Measurements from ENCODE around the gene MYADM. TPM values are rescaled to one million over a fixed set of nuclear protein-coding genes. Genes with fewer than 3 reads are reported as not detected.

Gene MYADM
- total RNA-seq, 1 experiment from 2014 or later = 78.6 TPM

DNA sequence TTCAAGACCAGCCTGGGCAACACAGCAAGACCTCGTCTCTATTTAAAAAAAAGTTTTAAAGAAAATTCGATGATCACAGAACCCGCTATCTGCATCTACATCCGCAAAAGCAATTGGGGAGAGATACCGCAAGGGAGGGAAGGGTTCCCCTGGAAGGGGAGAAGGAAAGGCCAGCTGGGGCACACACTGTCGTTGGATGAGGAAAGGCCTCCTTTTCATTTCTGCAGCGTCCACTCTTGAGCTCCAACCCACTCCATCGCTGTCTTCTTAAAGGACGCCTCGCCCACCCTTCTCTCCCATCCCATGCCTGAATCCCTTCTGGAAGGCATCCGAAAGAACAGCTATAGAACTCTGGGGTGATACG is 11.1 kb downstream of the MYADM start:
- H3K4me3 Mint-ChIP-seq = no peak overlapping the region

More for the DNA sequence above, 11.1 kb downstream of the MYADM start:
- CTCF ChIA-PET = interaction anchor here (0.6 to 2.0 kb wide), 10 partner anchors 11 to 151 kb away, joined by 3 to 24 read pairs (median 7); partner anchors contain the start of gene MYADM
- POLR2A ChIA-PET = interaction anchor here (0.6 to 1.6 kb wide), 6 partner anchors 11 to 102 kb away, joined by 3 to 31 read pairs (median 5); partner anchors contain the start of gene MYADM
- no peak for ATAC-seq
- peaks cover 7% of the 10 kb centered on the region for H3K27me3 Mint-ChIP-seq (ENCODE audit: low read depth)
- peak overlapping the region; percentile 81 for H3K27ac Mint-ChIP-seq
- no peak for DNase-seq (ENCODE audit: low spot score)
- H3K9me3 Mint-ChIP-seq = no peaks in the 10 kb centered on the region
- TF ChIP-seq E2F5 (CRISPR knock-in tag; IDR thresholded peaks at IDR 0.05) = no peak
- TF ChIP-seq, protein P1, sequence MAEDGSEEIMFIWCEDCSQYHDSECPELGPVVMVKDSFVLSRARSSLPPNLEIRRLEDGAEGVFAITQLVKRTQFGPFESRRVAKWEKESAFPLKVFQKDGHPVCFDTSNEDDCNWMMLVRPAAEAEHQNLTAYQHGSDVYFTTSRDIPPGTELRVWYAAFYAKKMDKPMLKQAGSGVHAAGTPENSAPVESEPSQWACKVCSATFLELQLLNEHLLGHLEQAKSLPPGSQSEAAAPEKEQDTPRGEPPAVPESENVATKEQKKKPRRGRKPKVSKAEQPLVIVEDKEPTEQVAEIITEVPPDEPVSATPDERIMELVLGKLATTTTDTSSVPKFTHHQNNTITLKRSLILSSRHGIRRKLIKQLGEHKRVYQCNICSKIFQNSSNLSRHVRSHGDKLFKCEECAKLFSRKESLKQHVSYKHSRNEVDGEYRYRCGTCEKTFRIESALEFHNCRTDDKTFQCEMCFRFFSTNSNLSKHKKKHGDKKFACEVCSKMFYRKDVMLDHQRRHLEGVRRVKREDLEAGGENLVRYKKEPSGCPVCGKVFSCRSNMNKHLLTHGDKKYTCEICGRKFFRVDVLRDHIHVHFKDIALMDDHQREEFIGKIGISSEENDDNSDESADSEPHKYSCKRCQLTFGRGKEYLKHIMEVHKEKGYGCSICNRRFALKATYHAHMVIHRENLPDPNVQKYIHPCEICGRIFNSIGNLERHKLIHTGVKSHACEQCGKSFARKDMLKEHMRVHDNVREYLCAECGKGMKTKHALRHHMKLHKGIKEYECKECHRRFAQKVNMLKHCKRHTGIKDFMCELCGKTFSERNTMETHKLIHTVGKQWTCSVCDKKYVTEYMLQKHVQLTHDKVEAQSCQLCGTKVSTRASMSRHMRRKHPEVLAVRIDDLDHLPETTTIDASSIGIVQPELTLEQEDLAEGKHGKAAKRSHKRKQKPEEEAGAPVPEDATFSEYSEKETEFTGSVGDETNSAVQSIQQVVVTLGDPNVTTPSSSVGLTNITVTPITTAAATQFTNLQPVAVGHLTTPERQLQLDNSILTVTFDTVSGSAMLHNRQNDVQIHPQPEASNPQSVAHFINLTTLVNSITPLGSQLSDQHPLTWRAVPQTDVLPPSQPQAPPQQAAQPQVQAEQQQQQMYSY (CRISPR knock-in tag; IDR thresholded peaks at IDR 0.05) = no peak
- TF ChIP-seq E2F1 (CRISPR knock-in tag; IDR thresholded peaks at IDR 0.05) = no peak
- TF ChIP-seq GTF2I (CRISPR knock-in tag; conservative IDR thresholded peaks at IDR 0.05) = no peak
- TF ChIP-seq PRRX2 (CRISPR knock-in tag; IDR thresholded peaks at IDR 0.05) = no peak
- no peak for TF ChIP-seq ZNF232 (CRISPR knock-in tag; IDR thresholded peaks at IDR 0.05)
- no peak for TF ChIP-seq IRF2 (CRISPR knock-in tag; IDR thresholded peaks at IDR 0.05; ENCODE audit: borderline replicate concordance, low read depth)
- TF ChIP-seq CREM (CRISPR knock-in tag; IDR thresholded peaks at IDR 0.05) = no peak
- TF ChIP-seq, protein P2, sequence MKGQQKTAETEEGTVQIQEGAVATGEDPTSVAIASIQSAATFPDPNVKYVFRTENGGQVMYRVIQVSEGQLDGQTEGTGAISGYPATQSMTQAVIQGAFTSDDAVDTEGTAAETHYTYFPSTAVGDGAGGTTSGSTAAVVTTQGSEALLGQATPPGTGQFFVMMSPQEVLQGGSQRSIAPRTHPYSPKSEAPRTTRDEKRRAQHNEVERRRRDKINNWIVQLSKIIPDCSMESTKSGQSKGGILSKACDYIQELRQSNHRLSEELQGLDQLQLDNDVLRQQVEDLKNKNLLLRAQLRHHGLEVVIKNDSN (CRISPR knock-in tag; IDR thresholded peaks at IDR 0.05) = no peak
- TF ChIP-seq, protein P3, sequence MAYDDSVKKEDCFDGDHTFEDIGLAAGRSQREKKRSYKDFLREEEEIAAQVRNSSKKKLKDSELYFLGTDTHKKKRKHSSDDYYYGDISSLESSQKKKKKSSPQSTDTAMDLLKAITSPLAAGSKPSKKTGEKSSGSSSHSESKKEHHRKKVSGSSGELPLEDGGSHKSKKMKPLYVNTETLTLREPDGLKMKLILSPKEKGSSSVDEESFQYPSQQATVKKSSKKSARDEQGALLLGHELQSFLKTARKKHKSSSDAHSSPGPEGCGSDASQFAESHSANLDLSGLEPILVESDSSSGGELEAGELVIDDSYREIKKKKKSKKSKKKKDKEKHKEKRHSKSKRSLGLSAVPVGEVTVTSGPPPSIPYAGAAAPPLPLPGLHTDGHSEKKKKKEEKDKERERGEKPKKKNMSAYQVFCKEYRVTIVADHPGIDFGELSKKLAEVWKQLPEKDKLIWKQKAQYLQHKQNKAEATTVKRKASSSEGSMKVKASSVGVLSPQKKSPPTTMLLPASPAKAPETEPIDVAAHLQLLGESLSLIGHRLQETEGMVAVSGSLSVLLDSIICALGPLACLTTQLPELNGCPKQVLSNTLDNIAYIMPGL (CRISPR knock-in tag; IDR thresholded peaks at IDR 0.05) = no peak
- no peak for TF ChIP-seq ZNF416 (CRISPR knock-in tag; IDR thresholded peaks at IDR 0.05)
- no peak for TF ChIP-seq CREB1 (CRISPR knock-in tag; IDR thresholded peaks at IDR 0.05)
- TF ChIP-seq ZNF263 (CRISPR knock-in tag; IDR thresholded peaks at IDR 0.05; ENCODE audit: low read depth) = no peak
- TF ChIP-seq SMAD3 (CRISPR knock-in tag; IDR thresholded peaks at IDR 0.05; ENCODE audit: borderline replicate concordance) = no peak
- TF ChIP-seq TCF7 (CRISPR knock-in tag; IDR thresholded peaks at IDR 0.05; ENCODE audit: low read depth) = no peak
- TF ChIP-seq ARID4B (CRISPR knock-in tag; IDR thresholded peaks at IDR 0.05; ENCODE audit: borderline replicate concordance) = no peak
- TF ChIP-seq, protein P4, sequence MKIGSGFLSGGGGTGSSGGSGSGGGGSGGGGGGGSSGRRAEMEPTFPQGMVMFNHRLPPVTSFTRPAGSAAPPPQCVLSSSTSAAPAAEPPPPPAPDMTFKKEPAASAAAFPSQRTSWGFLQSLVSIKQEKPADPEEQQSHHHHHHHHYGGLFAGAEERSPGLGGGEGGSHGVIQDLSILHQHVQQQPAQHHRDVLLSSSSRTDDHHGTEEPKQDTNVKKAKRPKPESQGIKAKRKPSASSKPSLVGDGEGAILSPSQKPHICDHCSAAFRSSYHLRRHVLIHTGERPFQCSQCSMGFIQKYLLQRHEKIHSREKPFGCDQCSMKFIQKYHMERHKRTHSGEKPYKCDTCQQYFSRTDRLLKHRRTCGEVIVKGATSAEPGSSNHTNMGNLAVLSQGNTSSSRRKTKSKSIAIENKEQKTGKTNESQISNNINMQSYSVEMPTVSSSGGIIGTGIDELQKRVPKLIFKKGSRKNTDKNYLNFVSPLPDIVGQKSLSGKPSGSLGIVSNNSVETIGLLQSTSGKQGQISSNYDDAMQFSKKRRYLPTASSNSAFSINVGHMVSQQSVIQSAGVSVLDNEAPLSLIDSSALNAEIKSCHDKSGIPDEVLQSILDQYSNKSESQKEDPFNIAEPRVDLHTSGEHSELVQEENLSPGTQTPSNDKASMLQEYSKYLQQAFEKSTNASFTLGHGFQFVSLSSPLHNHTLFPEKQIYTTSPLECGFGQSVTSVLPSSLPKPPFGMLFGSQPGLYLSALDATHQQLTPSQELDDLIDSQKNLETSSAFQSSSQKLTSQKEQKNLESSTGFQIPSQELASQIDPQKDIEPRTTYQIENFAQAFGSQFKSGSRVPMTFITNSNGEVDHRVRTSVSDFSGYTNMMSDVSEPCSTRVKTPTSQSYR (CRISPR knock-in tag; IDR thresholded peaks at IDR 0.05) = no peak
- H3K4me1 Mint-ChIP-seq = peaks cover 28% of the 10 kb centered on the region
- peaks cover 22% of the 10 kb centered on the region for H3K36me3 Mint-ChIP-seq

Measured in WTC11 (cell line).